Vagina (tissue), 2 donors: ENCODE data around the gene TIGIT. TPM values are rescaled to one million over a fixed set of nuclear protein-coding genes. Genes with fewer than 3 reads are reported as not detected.

Source experiments
- microRNA counts, 2 donors: library from miRNA; unstranded; fragments of <30 nt; microRNA quantifications; one replicate each; lab custom pipeline; 2016 to 2017
- total RNA-seq: library from RNA; depleted of rRNA; stranded (reverse); fragments of >200 nt; gene quantifications from one replicate; pipeline ENCODE4 v1.2.3, GENCODE V29; 2016

Gene TIGIT
- total RNA-seq, 1 donor from 2014 or later, result 8.6 TPM

MicroRNA genes within 50 kb of the gene (microRNA counts, 767-probe panel; counts per million panel counts)
- 238 to 261 counts per million in 2 donors for microRNA hsa-miR-568 (lab: Ali Mortazavi, UCI)

Other genes with a start within 250 kb of the TIGIT start
- gene CCDC191, start 237.5 kb upstream of the TIGIT start, total RNA-seq, result 8.6 TPM
- 7.6 TPM for gene QTRT2, start 237.3 kb upstream of the TIGIT start, total RNA-seq
- gene DRD3, start 115.0 kb upstream of the TIGIT start, total RNA-seq, result not detected
- 0.74 TPM for gene ZNF80, start 56.5 kb upstream of the TIGIT start, total RNA-seq